M059J (cell line): ENCODE results near the gene BRI3. TPM values are rescaled to one million over a fixed set of nuclear protein-coding genes. Genes with fewer than 3 reads are reported as not detected.
"Not testable (repeated sequence)": the region's sequence is repeated elsewhere in the genome, so short reads cannot be mapped to it uniquely, and the experiment has no call there.

Source experiments
- DNase-seq: peaks from one replicate; pipeline ENCODE4 v3.0.0-alpha.2; 2012; ENCODE audit warnings: low read depth
- total RNA-seq: library from RNA; depleted of rRNA; stranded (reverse); fragments of >200 nt; shearing (Covaris generic); gene quantifications from 2 replicates; pipeline ENCODE4 v1.2.3, GENCODE V29; 2014

The BRI3 gene
- total RNA-seq, 1 experiment from 2014 or later: 37.5 TPM

GRCh38 chr7:98309566-98309965 is 28.1 kb downstream of the BRI3 start:
- no peak for DNase-seq

- DNase-seq: no peak
These were observed 30.7 kb downstream of the BRI3 start for GRCh38 chr7:98312201-98312600.

- DNase-seq: no peak
These were observed 33.0 kb downstream of the BRI3 start for GRCh38 chr7:98314469-98314868.

- DNase-seq: no peak
These were observed 34.0 kb downstream of the BRI3 start for GRCh38 chr7:98315318-98315993.

- DNase-seq: not testable (repeated sequence)
These were observed 34.6 kb downstream of the BRI3 start for GRCh38 chr7:98315994-98316527.

- no peak for DNase-seq
These were observed 36.0 kb downstream of the BRI3 start for GRCh38 chr7:98317366-98318040.

GRCh38 chr7:98319176-98319575 is 37.7 kb downstream of the BRI3 start:
- DNase-seq: no peak

GRCh38 chr7:98321301-98321700 is 39.8 kb downstream of the BRI3 start:
- DNase-seq: no peak

GRCh38 chr7:98322331-98323270 is 41.1 kb downstream of the BRI3 start:
- DNase-seq: no peak

- no peak for DNase-seq
These were observed 42.3 kb downstream of the BRI3 start for GRCh38 chr7:98323597-98324322.

- no peak for DNase-seq
These were observed 43.3 kb downstream of the BRI3 start for GRCh38 chr7:98324782-98325181.

- DNase-seq: no peak
These were observed 47.8 kb downstream of the BRI3 start for GRCh38 chr7:98329100-98329790.

GRCh38 chr7:98329791-98330373 is 48.4 kb downstream of the BRI3 start:
- DNase-seq: peak; percentile 19

- no peak for DNase-seq
These were observed 49.5 kb downstream of the BRI3 start for GRCh38 chr7:98330926-98331529.

GRCh38 chr7:98334081-98334480 is 52.6 kb downstream of the BRI3 start:
- DNase-seq: no peak

GRCh38 chr7:98335411-98335977 is 54.0 kb downstream of the BRI3 start:
- DNase-seq: no peak

- DNase-seq: no peak
These were observed 57.0 kb downstream of the BRI3 start for GRCh38 chr7:98338441-98338840.

GRCh38 chr7:98339043-98339442 is 57.6 kb downstream of the BRI3 start:
- DNase-seq: no peak

- peak; percentile 22 for DNase-seq
These were observed 59.6 kb downstream of the BRI3 start for GRCh38 chr7:98341106-98341505.
